GM12878 (cell line): ENCODE measurements around the gene IRF8. TPM values are rescaled to one million over a fixed set of nuclear protein-coding genes. Genes with fewer than 3 reads are reported as not detected.

Experiments used
- ATAC-seq: fragments of 200-7000 bp; cut with Tn5 transposase; 3 replicates; pipeline ENCODE4 v1.9.1; 2020; ENCODE audit warnings: mild to moderate bottlenecking, moderate library complexity
- BruUV-seq: library from RNA; stranded (reverse); fragments of 400-500 nt; replicated peaks from 2 replicates; lab custom pipeline; 2021; lab: Mats Ljungman, UMichigan
- CTCF ChIA-PET: fragments of 300-600 bp; sonication (Branson Sonifier 250); formaldehyde crosslinking; extraction: SDS; loops from one replicate; lab custom pipeline; 2021; ENCODE audit warnings: inconsistent platforms; lab: Yijun Ruan, JAX
- POLR2A ChIA-PET: fragments of 350-600 bp; formaldehyde crosslinking; extraction: SDS; loops from one replicate; lab custom pipeline; 2021; ENCODE audit warnings: inconsistent platforms; lab: Charles Lee
- RAD21 ChIA-PET: fragments of 300-600 bp; sonication (Branson Sonifier 250); formaldehyde crosslinking; loops from one replicate; lab custom pipeline; 2023; ENCODE audit warnings: antibody characterized with exemption; ENCODE audit not compliant: unreplicated experiment; lab: Charles Lee
- SMC1A ChIA-PET: fragments of 300-600 bp; sonication (Branson Sonifier 250); formaldehyde crosslinking; loops from one replicate; lab custom pipeline; 2023; ENCODE audit not compliant: unreplicated experiment, uncharacterized antibody; lab: Charles Lee
- DNase-seq: peaks from one replicate; pipeline ENCODE4 v3.0.0-alpha.2; 2011; ENCODE audit warnings: low read depth, low spot score
- FAIRE-seq: peaks from 3 replicates; lab custom pipeline; 2011; peaks lifted over from hg19 to GRCh38; lab: Jason Lieb, UNC
- H2AFZ ChIP-seq: 2 replicates; pipeline ENCODE4 v1.6.0; 2011; ENCODE audit warnings: low read depth, low read length, control low read depth; ENCODE audit not compliant: control insufficient read depth
- H3K27ac ChIP-seq: 2 replicates; pipeline ENCODE4 v1.5.1; 2011; ENCODE audit warnings: control low read depth; ENCODE audit not compliant: control insufficient read depth, insufficient read depth
- H3K27me3 ChIP-seq, 2 experiments: replicated peaks in 1 of 2; 2 replicates each; pipeline versions ENCODE4 v1.6.0 to v1.6.1; 2011; ENCODE audit warnings: low read length in 1 of 2; ENCODE audit not compliant: control insufficient read depth in 2 of 2, insufficient read depth in 2 of 2
- H3K36me3 ChIP-seq, 2 experiments: 2 replicates each; pipeline ENCODE4 v1.5.1; 2011; ENCODE audit warnings: low read length in 1 of 2; ENCODE audit not compliant: control insufficient read depth in 2 of 2, insufficient read depth in 2 of 2
- H3K4me1 ChIP-seq: 2 replicates; pipeline ENCODE4 v1.6.1; 2011; ENCODE audit warnings: mild to moderate bottlenecking, low read length, moderate library complexity, mixed read lengths; ENCODE audit not compliant: control insufficient read depth, insufficient read depth
- H3K4me2 ChIP-seq: 2 replicates; pipeline ENCODE4 v1.6.0; 2011; ENCODE audit warnings: control low read depth; ENCODE audit not compliant: control insufficient read depth, insufficient read depth
- H3K4me3 ChIP-seq: fragments of 200-600 bp; sonication (generic); 2 replicates; pipeline ENCODE4 v1.5.1; 2016
- H3K79me2 ChIP-seq: 2 replicates; pipeline ENCODE4 v1.6.0; 2011; ENCODE audit warnings: low read length; ENCODE audit not compliant: control insufficient read depth, insufficient read depth
- H3K9ac ChIP-seq: 2 replicates; pipeline ENCODE4 v1.8.0; 2011; ENCODE audit warnings: low read length, control low read depth, mixed read lengths; ENCODE audit not compliant: control insufficient read depth, insufficient read depth
- H3K9me3 ChIP-seq: replicated peaks from 3 replicates; pipeline ENCODE4 v1.5.1; 2011; ENCODE audit warnings: mild to moderate bottlenecking, low read length; ENCODE audit not compliant: control insufficient read depth, insufficient read depth
- H4K20me1 ChIP-seq: 2 replicates; pipeline ENCODE4 v1.6.0; 2011; ENCODE audit not compliant: control insufficient read depth, insufficient read depth
- ASH2L ChIP-seq: fragments of 300-600, 200-600 bp; sonication (generic); IDR thresholded peaks from 2 replicates; pipeline ENCODE4 v1.6.1; 2017; ENCODE audit warnings: low read depth, mild to moderate bottlenecking, borderline replicate concordance
- ATF7 ChIP-seq: fragments of 450-650 bp; IDR thresholded peaks from 2 replicates; pipeline ENCODE4 v1.6.1; 2016; ENCODE audit warnings: low read depth, mild to moderate bottlenecking
- CHD2 ChIP-seq: IDR thresholded peaks from 2 replicates; pipeline ENCODE4 v1.6.1; 2011; ENCODE audit warnings: low read depth, low read length, improper control_type of control experiment, borderline replicate concordance
- FOXK2 ChIP-seq: fragments of 450-650 bp; IDR thresholded peaks from 2 replicates; pipeline ENCODE4 v1.6.1; 2017; ENCODE audit warnings: mild to moderate bottlenecking, moderate library complexity
- PAX5 ChIP-seq: IDR thresholded peaks from 2 replicates; pipeline ENCODE4 v1.6.1; 2011; ENCODE audit warnings: low read depth, low read length, borderline replicate concordance
- PML ChIP-seq: IDR thresholded peaks from 2 replicates; pipeline ENCODE4 v1.6.1; 2012; ENCODE audit warnings: low read length, inconsistent platforms
- POLR2AphosphoS2 ChIP-seq: IDR thresholded peaks from 2 replicates; pipeline ENCODE4 v1.6.1; 2011; ENCODE audit warnings: low read depth, mild to moderate bottlenecking, low read length, improper control_type of control experiment, moderate library complexity
- POLR2AphosphoS5 ChIP-seq: IDR thresholded peaks from 2 replicates; pipeline ENCODE4 v1.6.1; 2011; ENCODE audit warnings: mild to moderate bottlenecking, low read length, inconsistent platforms
- RCOR1 ChIP-seq: conservative IDR thresholded peaks from 2 replicates; pipeline ENCODE4 v1.6.1; 2012; ENCODE audit warnings: low read depth, low read length, improper control_type of control experiment
- RELA ChIP-seq: fragments of 450-650 bp; IDR thresholded peaks from 2 replicates; pipeline ENCODE4 v1.8.0; 2014; ENCODE audit warnings: borderline replicate concordance; ENCODE audit not compliant: partially characterized antibody
- SIX5 ChIP-seq: IDR thresholded peaks from 2 replicates; pipeline ENCODE4 v1.6.1; 2011; ENCODE audit warnings: mild to moderate bottlenecking, low read depth, low read length, moderate library complexity; ENCODE audit not compliant: severe bottlenecking
- SUZ12 ChIP-seq: fragments of 200-600 bp; sonication (generic); IDR thresholded peaks from one replicate; pipeline ENCODE4 v1.6.1; 2018; ENCODE audit warnings: antibody characterized with exemption, mild to moderate bottlenecking; ENCODE audit not compliant: unreplicated experiment
- WGBS: methylation state at CpG from one replicate; pipeline ENCODE4 v1.1.6; 2016; ENCODE audit warnings: low lambda C conversion rate; ENCODE audit not compliant: insufficient replicate concordance, insufficient coverage; ENCODE audit errors: missing lambda C conversion rate; 5-methylcytosine and 5-hydroxymethylcytosine counted together
- in situ Hi-C: fragments of 300-500 bp; cut with MboI; formaldehyde crosslinking; loops from 9 replicates; pipeline ENCODE4 v1.14.3; 2018; ENCODE audit warnings: mixed read lengths
- intact Hi-C: fragments of 100-400 bp; cut with micrococcal nuclease; formaldehyde crosslinking; loops from one replicate; pipeline ENCODE4 v1.14.2; 2022; ENCODE audit not compliant: unreplicated experiment
- polyA plus RNA-seq, 11 experiments: library from polyadenylated mRNA; depleted of rRNA in 4 of 11; unstranded in 6 of 11; stranded (reverse) in 5 of 11; fragments of >200 nt; fragmentation: Nextera tagmentation in 4 of 11; fragmentation: Illumina TruSeq in 1 of 11; extraction: Ambion mirVana in 4 of 11; extraction: Trizol in 1 of 11; gene quantifications; 1 replicate in 1 of 11; 2 replicates in 10 of 11; pipeline versions ENCODE4 v1.2.1 to v1.2.3, GENCODE V29; 2011 to 2016; ENCODE audit warnings: inconsistent platforms in 2 of 11, missing spikeins in 2 of 11, low read depth in 1 of 11
- total RNA-seq, 4 experiments: library from RNA; depleted of rRNA in 3 of 4; stranded (reverse); fragments of >200 nt in 3 of 4; fragmentation: Illumina TruSeq in 1 of 4; extraction: Trizol in 1 of 4; gene quantifications; 2 replicates each; pipeline versions ENCODE4 v1.2.1 to v1.2.3, GENCODE V29; 2013 to 2021
- TF ChIP-seq, protein P1 (sequence below): fragments of 450-650 bp; IDR thresholded peaks from 2 replicates; pipeline ENCODE4 v1.6.1; 2016; ENCODE audit warnings: mild to moderate bottlenecking
- TF ChIP-seq, protein P2 (sequence below): fragments of 450-650 bp; formaldehyde crosslinking; IDR thresholded peaks from 2 replicates; pipeline ENCODE4 v1.5.0; 2022; ENCODE audit warnings: mild to moderate bottlenecking, missing genetic modification characterization
- TF ChIP-seq, protein P3 (sequence below): fragments of 450-650 bp; conservative IDR thresholded peaks from 2 replicates; pipeline ENCODE4 v1.6.1; 2017; ENCODE audit warnings: mild to moderate bottlenecking, moderate library complexity
- TF ChIP-seq, protein P4 (sequence below): IDR thresholded peaks from 2 replicates; pipeline ENCODE4 v1.6.1; 2012; ENCODE audit warnings: mild to moderate bottlenecking, low read depth, low read length

Gene IRF8
- total and polyA plus RNA-seq, 10 of the 15 experiments (the other 5 are each of a cell fraction or from before 2014, with no cell fraction given): 17.1 to 237 (median 172) TPM

DNA sequence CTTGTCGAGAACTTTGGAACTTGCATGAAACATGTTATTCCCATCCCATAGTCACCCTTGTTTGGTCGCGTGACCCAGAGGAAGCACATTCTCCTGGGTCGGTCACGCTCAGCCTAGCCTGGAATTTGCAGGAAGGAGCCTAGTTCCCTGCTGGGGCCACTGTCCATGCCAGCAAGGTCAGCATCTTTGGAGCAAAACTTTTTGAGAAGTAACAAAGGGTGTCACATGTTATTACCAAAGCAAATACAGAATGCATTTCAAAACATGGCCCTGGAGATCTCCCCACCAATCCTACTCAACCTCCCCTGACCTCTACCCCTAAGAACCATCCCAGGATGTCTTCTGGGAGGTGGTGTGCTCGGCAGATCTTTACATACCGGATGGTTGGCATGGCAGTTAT, 26.2 kb upstream of the IRF8 start:
- no TSS peak for BruUV-seq
- POLR2A ChIA-PET: no interaction called here
- no peak overlapping the region for H2AFZ ChIP-seq
- H4K20me1 ChIP-seq: no peaks in the 10 kb centered on the region
- no peak overlapping the region for H3K27ac ChIP-seq
- no peaks in the 10 kb centered on the region; the same call in 2 of the 3 replicates for H3K9me3 ChIP-seq
- no peaks in the 10 kb centered on the region for H3K27me3 ChIP-seq
- no peak for ATAC-seq
- no peaks in the 10 kb centered on the region for H3K36me3 ChIP-seq
- H3K4me1 ChIP-seq: peaks cover 16% of the 10 kb centered on the region
- DNase-seq: no peak
- in situ Hi-C loops: no loop called here
- H3K4me3 ChIP-seq: no peak overlapping the region
- WGBS: 71% methylated on average over 7 of the region's 7 CpGs
- SMC1A ChIA-PET: no interaction called here
- no peak overlapping the region for H3K4me2 ChIP-seq
- CTCF ChIA-PET: no interaction called here
- RAD21 ChIA-PET: no interaction called here
- FAIRE-seq: no peak
- H3K9ac ChIP-seq: no peak overlapping the region
- H3K79me2 ChIP-seq: no peaks in the 10 kb centered on the region
- intact Hi-C loops: no loop called here
- TF ChIP-seq PML (no peak), SUZ12 (no peak), SIX5 (no peak), POLR2AphosphoS2 (no peak), ATF7 (no peak), PAX5 (no peak), FOXK2 (no peak), ASH2L (no peak), POLR2AphosphoS5 (no peak), CHD2 (no peak), RELA (no peak), RCOR1 (no peak)
- TF ChIP-seq, protein P1, sequence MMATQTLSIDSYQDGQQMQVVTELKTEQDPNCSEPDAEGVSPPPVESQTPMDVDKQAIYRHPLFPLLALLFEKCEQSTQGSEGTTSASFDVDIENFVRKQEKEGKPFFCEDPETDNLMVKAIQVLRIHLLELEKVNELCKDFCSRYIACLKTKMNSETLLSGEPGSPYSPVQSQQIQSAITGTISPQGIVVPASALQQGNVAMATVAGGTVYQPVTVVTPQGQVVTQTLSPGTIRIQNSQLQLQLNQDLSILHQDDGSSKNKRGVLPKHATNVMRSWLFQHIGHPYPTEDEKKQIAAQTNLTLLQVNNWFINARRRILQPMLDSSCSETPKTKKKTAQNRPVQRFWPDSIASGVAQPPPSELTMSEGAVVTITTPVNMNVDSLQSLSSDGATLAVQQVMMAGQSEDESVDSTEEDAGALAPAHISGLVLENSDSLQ: no peak
- TF ChIP-seq, protein P2, sequence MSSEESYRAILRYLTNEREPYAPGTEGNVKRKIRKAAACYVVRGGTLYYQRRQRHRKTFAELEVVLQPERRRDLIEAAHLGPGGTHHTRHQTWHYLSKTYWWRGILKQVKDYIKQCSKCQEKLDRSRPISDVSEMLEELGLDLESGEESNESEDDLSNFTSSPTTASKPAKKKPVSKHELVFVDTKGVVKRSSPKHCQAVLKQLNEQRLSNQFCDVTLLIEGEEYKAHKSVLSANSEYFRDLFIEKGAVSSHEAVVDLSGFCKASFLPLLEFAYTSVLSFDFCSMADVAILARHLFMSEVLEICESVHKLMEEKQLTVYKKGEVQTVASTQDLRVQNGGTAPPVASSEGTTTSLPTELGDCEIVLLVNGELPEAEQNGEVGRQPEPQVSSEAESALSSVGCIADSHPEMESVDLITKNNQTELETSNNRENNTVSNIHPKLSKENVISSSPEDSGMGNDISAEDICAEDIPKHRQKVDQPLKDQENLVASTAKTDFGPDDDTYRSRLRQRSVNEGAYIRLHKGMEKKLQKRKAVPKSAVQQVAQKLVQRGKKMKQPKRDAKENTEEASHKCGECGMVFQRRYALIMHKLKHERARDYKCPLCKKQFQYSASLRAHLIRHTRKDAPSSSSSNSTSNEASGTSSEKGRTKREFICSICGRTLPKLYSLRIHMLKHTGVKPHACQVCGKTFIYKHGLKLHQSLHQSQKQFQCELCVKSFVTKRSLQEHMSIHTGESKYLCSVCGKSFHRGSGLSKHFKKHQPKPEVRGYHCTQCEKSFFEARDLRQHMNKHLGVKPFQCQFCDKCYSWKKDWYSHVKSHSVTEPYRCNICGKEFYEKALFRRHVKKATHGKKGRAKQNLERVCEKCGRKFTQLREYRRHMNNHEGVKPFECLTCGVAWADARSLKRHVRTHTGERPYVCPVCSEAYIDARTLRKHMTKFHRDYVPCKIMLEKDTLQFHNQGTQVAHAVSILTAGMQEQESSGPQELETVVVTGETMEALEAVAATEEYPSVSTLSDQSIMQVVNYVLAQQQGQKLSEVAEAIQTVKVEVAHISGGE: no peak
- TF ChIP-seq, protein P3, sequence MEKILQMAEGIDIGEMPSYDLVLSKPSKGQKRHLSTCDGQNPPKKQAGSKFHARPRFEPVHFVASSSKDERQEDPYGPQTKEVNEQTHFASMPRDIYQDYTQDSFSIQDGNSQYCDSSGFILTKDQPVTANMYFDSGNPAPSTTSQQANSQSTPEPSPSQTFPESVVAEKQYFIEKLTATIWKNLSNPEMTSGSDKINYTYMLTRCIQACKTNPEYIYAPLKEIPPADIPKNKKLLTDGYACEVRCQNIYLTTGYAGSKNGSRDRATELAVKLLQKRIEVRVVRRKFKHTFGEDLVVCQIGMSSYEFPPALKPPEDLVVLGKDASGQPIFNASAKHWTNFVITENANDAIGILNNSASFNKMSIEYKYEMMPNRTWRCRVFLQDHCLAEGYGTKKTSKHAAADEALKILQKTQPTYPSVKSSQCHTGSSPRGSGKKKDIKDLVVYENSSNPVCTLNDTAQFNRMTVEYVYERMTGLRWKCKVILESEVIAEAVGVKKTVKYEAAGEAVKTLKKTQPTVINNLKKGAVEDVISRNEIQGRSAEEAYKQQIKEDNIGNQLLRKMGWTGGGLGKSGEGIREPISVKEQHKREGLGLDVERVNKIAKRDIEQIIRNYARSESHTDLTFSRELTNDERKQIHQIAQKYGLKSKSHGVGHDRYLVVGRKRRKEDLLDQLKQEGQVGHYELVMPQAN: no peak
- TF ChIP-seq, protein P4, sequence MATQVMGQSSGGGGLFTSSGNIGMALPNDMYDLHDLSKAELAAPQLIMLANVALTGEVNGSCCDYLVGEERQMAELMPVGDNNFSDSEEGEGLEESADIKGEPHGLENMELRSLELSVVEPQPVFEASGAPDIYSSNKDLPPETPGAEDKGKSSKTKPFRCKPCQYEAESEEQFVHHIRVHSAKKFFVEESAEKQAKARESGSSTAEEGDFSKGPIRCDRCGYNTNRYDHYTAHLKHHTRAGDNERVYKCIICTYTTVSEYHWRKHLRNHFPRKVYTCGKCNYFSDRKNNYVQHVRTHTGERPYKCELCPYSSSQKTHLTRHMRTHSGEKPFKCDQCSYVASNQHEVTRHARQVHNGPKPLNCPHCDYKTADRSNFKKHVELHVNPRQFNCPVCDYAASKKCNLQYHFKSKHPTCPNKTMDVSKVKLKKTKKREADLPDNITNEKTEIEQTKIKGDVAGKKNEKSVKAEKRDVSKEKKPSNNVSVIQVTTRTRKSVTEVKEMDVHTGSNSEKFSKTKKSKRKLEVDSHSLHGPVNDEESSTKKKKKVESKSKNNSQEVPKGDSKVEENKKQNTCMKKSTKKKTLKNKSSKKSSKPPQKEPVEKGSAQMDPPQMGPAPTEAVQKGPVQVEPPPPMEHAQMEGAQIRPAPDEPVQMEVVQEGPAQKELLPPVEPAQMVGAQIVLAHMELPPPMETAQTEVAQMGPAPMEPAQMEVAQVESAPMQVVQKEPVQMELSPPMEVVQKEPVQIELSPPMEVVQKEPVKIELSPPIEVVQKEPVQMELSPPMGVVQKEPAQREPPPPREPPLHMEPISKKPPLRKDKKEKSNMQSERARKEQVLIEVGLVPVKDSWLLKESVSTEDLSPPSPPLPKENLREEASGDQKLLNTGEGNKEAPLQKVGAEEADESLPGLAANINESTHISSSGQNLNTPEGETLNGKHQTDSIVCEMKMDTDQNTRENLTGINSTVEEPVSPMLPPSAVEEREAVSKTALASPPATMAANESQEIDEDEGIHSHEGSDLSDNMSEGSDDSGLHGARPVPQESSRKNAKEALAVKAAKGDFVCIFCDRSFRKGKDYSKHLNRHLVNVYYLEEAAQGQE: no peak
